GM21447 (cell line): ENCODE results near the gene WDR19.

Source experiments
- ATAC-seq: cut with Tn5 transposase; IDR thresholded peaks from one replicate; pipeline ENCODE4 v1.9.1; 2021; ENCODE audit not compliant: unreplicated experiment

Gene WDR19

GRCh38 chr4:39295784-39296183, 113.5 kb downstream of the WDR19 start:
- ATAC-seq = no peak

- no peak for ATAC-seq
These were observed 120.6 kb downstream of the WDR19 start for GRCh38 chr4:39302901-39303300.

- ATAC-seq = no peak
These were observed 121.5 kb downstream of the WDR19 start for GRCh38 chr4:39303871-39304270.

- ATAC-seq = no peak
These were observed 122.3 kb downstream of the WDR19 start for GRCh38 chr4:39304651-39305050.

GRCh38 chr4:39305912-39306677, 123.8 kb downstream of the WDR19 start:
- ATAC-seq = no peak

- ATAC-seq = no peak
These were observed 126.3 kb downstream of the WDR19 start for GRCh38 chr4:39308611-39309010.

GRCh38 chr4:39312816-39313215, 130.5 kb downstream of the WDR19 start:
- ATAC-seq = no peak

- no peak for ATAC-seq
These were observed 137.3 kb downstream of the WDR19 start for GRCh38 chr4:39319676-39320075.

- ATAC-seq = no peak
These were observed 138.2 kb downstream of the WDR19 start for GRCh38 chr4:39320381-39321115.

- no peak for ATAC-seq
These were observed 141.5 kb downstream of the WDR19 start for GRCh38 chr4:39323821-39324220.

- no peak for ATAC-seq
These were observed 142.1 kb downstream of the WDR19 start for GRCh38 chr4:39324446-39324845.

- no peak for ATAC-seq
These were observed 142.7 kb downstream of the WDR19 start for GRCh38 chr4:39324897-39325613.

- ATAC-seq = no peak
These were observed 144.2 kb downstream of the WDR19 start for GRCh38 chr4:39326468-39326977.

GRCh38 chr4:39330353-39330752, 148.0 kb downstream of the WDR19 start:
- ATAC-seq = no peak

- no peak for ATAC-seq
These were observed 148.9 kb downstream of the WDR19 start for GRCh38 chr4:39331191-39331590.
